Measurements from ENCODE around the gene TOLLIP. TPM values are rescaled to one million over a fixed set of nuclear protein-coding genes. Genes with fewer than 3 reads are reported as not detected.

TOLLIP gene
- total and polyA plus RNA-seq, 2 of the 8 experiments (the other 6 are each of a cell fraction or from before 2014, with no cell fraction given), result 23.7 to 34.7 TPM

DNA sequence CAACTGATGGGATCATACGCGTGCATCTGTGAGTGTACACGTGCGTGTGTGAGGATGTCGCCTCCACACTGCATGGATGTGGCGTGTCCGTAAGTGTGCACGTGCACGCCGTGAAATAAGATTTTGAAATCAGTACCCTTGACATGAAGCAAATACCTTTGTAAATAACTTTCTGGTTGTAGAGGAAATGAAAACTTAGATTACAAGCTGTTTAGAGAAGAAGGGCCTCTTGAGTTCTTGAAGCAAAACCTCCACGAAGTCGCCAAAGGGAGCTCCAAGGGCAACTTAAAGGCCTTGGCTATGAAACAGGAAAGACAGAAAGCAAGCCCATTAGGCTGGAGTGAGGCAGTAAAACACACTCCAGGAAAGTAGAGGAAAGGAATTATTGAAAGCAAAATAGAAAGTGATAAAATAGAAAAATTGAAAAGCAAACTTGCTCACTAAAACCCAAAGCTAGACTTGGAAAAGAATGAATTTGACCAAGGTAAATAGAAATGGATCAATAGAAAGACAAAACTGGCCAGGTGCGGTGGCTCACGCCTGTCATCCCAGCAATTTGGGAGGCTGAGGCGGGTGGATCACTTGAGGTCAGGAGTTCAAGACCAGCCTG is 29.7 kb upstream of the TOLLIP start:
- CTCF ChIA-PET (ENCODE audit: partially characterized antibody), result interaction anchor here (0.5 to 1.3 kb wide), 2 partner anchors 10 to 26 kb away, joined by 3 read pairs; no protein-coding TSS in a partner anchor
- Histone ChIP-seq H3K14ac (ENCODE audit: insufficient read length) (no peak overlapping the region), H4K5ac (ENCODE audit: insufficient read length, low read depth, low read length) (no peak overlapping the region), H4K91ac (replicated peaks; ENCODE audit: insufficient read length, low read length) (no peak overlapping the region), H3K9ac (replicated peaks in 1 of 4; ENCODE audit: extremely low read depth in 1 of 4, low read depth in 3 of 4, low read length in 3 of 4) (no peak overlapping the region), H3K27me3 (replicated peaks in 1 of 4; ENCODE audit: control insufficient read depth in 3 of 4, extremely low read depth in 1 of 4, insufficient read depth in 3 of 4, low read length in 3 of 4) (peaks cover 8 to 37% (median 30%) of the 10 kb centered on the region in 4 experiments), H2BK120ac (replicated peaks; ENCODE audit: low read depth, low read length) (no peak overlapping the region), H3K4me2 (ENCODE audit: insufficient read depth in 1 of 2, low read depth in 2 of 2, low read length in 2 of 2) (no peak overlapping the region), H3K9me3 (ENCODE audit: insufficient read depth in 2 of 2, low read depth in 1 of 2, low read length in 1 of 2) (peaks cover under 1 to 9% of the 10 kb centered on the region in 2 experiments; a peak in 2 of 4 replicates), H3K4me1 (replicated peaks in 1 of 4; ENCODE audit: control insufficient read depth in 3 of 4, insufficient read depth in 4 of 4, low read length in 3 of 4) (peaks cover 2 to 8% (median 5%) of the 10 kb centered on the region in 4 experiments; a peak in 5 of 7 replicates), H4K8ac (ENCODE audit: extremely low read depth, insufficient read depth, low read length) (no peak overlapping the region), H3K27ac (ENCODE audit: low read depth, low read length) (no peak overlapping the region), H2BK12ac (ENCODE audit: low read depth, low read length) (no peak overlapping the region), H2BK15ac (ENCODE audit: low read length) (no peak overlapping the region), H3K56ac (replicated peaks; ENCODE audit: insufficient read length, low read depth, low read length) (no peak overlapping the region), H3K79me1 (ENCODE audit: low read depth, low read length) (no peaks in the 10 kb centered on the region), H2AK5ac (ENCODE audit: low read depth, low read length) (no peak overlapping the region), H3K23me2 (ENCODE audit: low read depth, low read length) (peaks cover 13% of the 10 kb centered on the region), H3K18ac (ENCODE audit: extremely low read depth, low read length) (no peak overlapping the region), H2BK20ac (ENCODE audit: low read length) (no peak overlapping the region), H4K20me1 (replicated peaks in 1 of 2; ENCODE audit: control insufficient read depth in 1 of 2, insufficient read depth in 2 of 2, low read length in 2 of 2) (peaks cover 0 to 1% of the 10 kb centered on the region in 2 experiments), H3K79me2 (ENCODE audit: control insufficient read depth in 1 of 2, insufficient read depth in 2 of 2, low read length in 2 of 2) (no peaks in the 10 kb centered on the region), H2BK5ac (ENCODE audit: low read depth, low read length) (no peak overlapping the region), H3K4me3 (ENCODE audit: extremely low read depth in 1 of 4, insufficient read depth in 2 of 4, low read depth in 3 of 4, low read length in 4 of 4) (no peak overlapping the region), H3K23ac (ENCODE audit: insufficient read length) (no peak overlapping the region), H3K4ac (replicated peaks; ENCODE audit: insufficient read length, low read depth, low read length) (no peak overlapping the region), H2AFZ (ENCODE audit: low read length) (no peak overlapping the region), H3K36me3 (ENCODE audit: control insufficient read depth in 2 of 4, insufficient read depth in 4 of 4, low read length in 3 of 4) (peaks cover 0 to under 1% (median 0%) of the 10 kb centered on the region in 4 experiments; a peak in 1 of 8 replicates)
- FAIRE-seq, result no peak
- POLR2A ChIA-PET (ENCODE audit: partially characterized antibody), result interaction anchor here (1.0 to 1.6 kb wide), 2 partner anchors 12 to 29 kb away, joined by 3 to 11 read pairs; partner anchors contain the start of gene TOLLIP
- DNase-seq (ENCODE audit: low read depth in 1 of 2, low spot score in 2 of 2), result no peak
- WGBS, 2 experiments (ENCODE audit: extremely low coverage in 1 of 2, insufficient coverage in 1 of 2, insufficient read length in 1 of 2, insufficient replicate concordance in 2 of 2, low coverage in 1 of 2, low lambda C conversion rate in 2 of 2, missing lambda C conversion rate in 1 of 2), result 96% methylated on average over 15 of the region's 15 CpGs; no CpG with 5 or more reads in 1 of the 2 experiments
- TF ChIP-seq CHD1 (IDR thresholded peaks at IDR 0.05; ENCODE audit: low read depth, low read length), result no peak
- no peak for TF ChIP-seq ATF2 (IDR thresholded peaks at IDR 0.05; ENCODE audit: low read length)
- no peak for TF ChIP-seq HDAC2 (IDR thresholded peaks at IDR 0.05; ENCODE audit: borderline replicate concordance in 1 of 2, low read depth in 2 of 2, low read length in 2 of 2)
- no peak for TF ChIP-seq MAFK (IDR thresholded peaks at IDR 0.05; ENCODE audit: low read depth, low read length)
- TF ChIP-seq GABPA (IDR thresholded peaks at IDR 0.05; ENCODE audit: borderline replicate concordance, insufficient read depth, low read length), result no peak
- no peak for TF ChIP-seq CBX5 (IDR thresholded peaks at IDR 0.05; ENCODE audit: low read depth, low read length)
- no peak for TF ChIP-seq KDM5A (IDR thresholded peaks at IDR 0.05; ENCODE audit: low read length)
- no peak for TF ChIP-seq YY1 (IDR thresholded peaks at IDR 0.05; ENCODE audit: low read depth, low read length)
- TF ChIP-seq, protein P1, sequence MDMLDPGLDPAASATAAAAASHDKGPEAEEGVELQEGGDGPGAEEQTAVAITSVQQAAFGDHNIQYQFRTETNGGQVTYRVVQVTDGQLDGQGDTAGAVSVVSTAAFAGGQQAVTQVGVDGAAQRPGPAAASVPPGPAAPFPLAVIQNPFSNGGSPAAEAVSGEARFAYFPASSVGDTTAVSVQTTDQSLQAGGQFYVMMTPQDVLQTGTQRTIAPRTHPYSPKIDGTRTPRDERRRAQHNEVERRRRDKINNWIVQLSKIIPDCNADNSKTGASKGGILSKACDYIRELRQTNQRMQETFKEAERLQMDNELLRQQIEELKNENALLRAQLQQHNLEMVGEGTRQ (IDR thresholded peaks at IDR 0.05; ENCODE audit: low read length), result no peak
- TF ChIP-seq HDAC6 (IDR thresholded peaks at IDR 0.05; ENCODE audit: low read depth, low read length), result no peak
